B cell (primary cell): ENCODE measurements around the gene COG7. TPM values are rescaled to one million over a fixed set of nuclear protein-coding genes. Genes with fewer than 3 reads are reported as not detected.

ENCODE experiments used
- ATAC-seq: fragments of 200-7000 bp; cut with Tn5 transposase; one replicate; pipeline ENCODE4 v1.10.0; 2021; ENCODE audit warnings: low read depth, mild to moderate bottlenecking, moderate number of reproducible peaks, moderate library complexity
- CTCF ChIA-PET: fragments of 350-600 bp; sonication (Branson Sonifier 250); formaldehyde crosslinking; loops from one replicate; lab custom pipeline; 2021; ENCODE audit warnings: antibody characterized with exemption, inconsistent platforms; lab: Charles Lee
- POLR2A ChIA-PET: fragments of 350-600 bp; sonication (Branson Sonifier 250); formaldehyde crosslinking; loops from one replicate; lab custom pipeline; 2021; ENCODE audit warnings: antibody characterized with exemption; lab: Charles Lee
- DNase-seq: peaks from one replicate; pipeline ENCODE4 v3.0.0; 2013
- H2AFZ ChIP-seq: 2 replicates; pipeline ENCODE4 v1.6.1; 2012; ENCODE audit warnings: mild to moderate bottlenecking, low read depth, low read length; ENCODE audit not compliant: insufficient read depth, poor library complexity, severe bottlenecking
- H3K27ac ChIP-seq, 2 donors: 1 replicate in 1 of 2; 2 replicates in 1 of 2; pipeline ENCODE4 v1.5.1; 2012 to 2013; ENCODE audit warnings: low read length in 2 of 2, mild to moderate bottlenecking in 2 of 2, moderate library complexity in 1 of 2
- H3K27me3 ChIP-seq, 4 experiments: fragments of 200-600 bp in 1 of 4; sonication (generic) in 1 of 4; replicated peaks in 1 of 4; 1 replicate in 2 of 4; 2 replicates in 2 of 4; pipeline versions ENCODE4 v1.6.1 to v1.7.0; 2013 to 2016; ENCODE audit warnings: low read length in 3 of 4, mild to moderate bottlenecking in 2 of 4, mixed read lengths in 1 of 4, moderate library complexity in 1 of 4; ENCODE audit not compliant: insufficient read depth in 4 of 4, control insufficient read depth in 3 of 4; ENCODE audit errors: control extremely low read depth in 1 of 4
- H3K36me3 ChIP-seq, 2 experiments: replicated peaks in 1 of 2; 1 replicate in 1 of 2; 2 replicates in 1 of 2; pipeline versions ENCODE4 v1.6.1 to v1.7.1; 2013; ENCODE audit warnings: low read length in 1 of 2; ENCODE audit not compliant: insufficient read depth in 2 of 2, control insufficient read depth in 1 of 2; ENCODE audit errors: control extremely low read depth in 1 of 2, extremely low read depth in 1 of 2
- H3K4me1 ChIP-seq, 2 donors: fragments of 200-600 bp in 1 of 2; sonication (generic) in 1 of 2; 1 replicate in 1 of 2; 2 replicates in 1 of 2; pipeline versions ENCODE4 v1.5.1 to v1.6.1; 2013 to 2017; ENCODE audit warnings: low read length in 2 of 2; ENCODE audit not compliant: control insufficient read depth in 2 of 2, insufficient read depth in 2 of 2
- H3K4me2 ChIP-seq: replicated peaks from 2 replicates; pipeline ENCODE3; 2012; ENCODE audit warnings: mild to moderate bottlenecking, low read depth, low read length; ENCODE audit not compliant: poor library complexity, severe bottlenecking
- H3K4me3 ChIP-seq, 5 experiments: fragments of 200-600 bp in 1 of 5; sonication (generic) in 1 of 5; 1 replicate in 3 of 5; 2 replicates in 2 of 5; pipeline versions ENCODE4 v1.5.1 to v1.7.0; 2011 to 2016; ENCODE audit warnings: low read length in 4 of 5, mild to moderate bottlenecking in 4 of 5, low read depth in 2 of 5, control low read depth in 1 of 5, moderate library complexity in 1 of 5; ENCODE audit not compliant: insufficient read depth in 1 of 5; ENCODE audit errors: control extremely low read depth in 1 of 5, extremely low read depth in 1 of 5
- H3K79me2 ChIP-seq: fragments of 200-600 bp; sonication (generic); one replicate; pipeline ENCODE4 v1.6.0; 2016; ENCODE audit warnings: low read length; ENCODE audit not compliant: control insufficient read depth, insufficient read depth
- H3K9ac ChIP-seq: fragments of 200-600 bp; sonication (generic); 2 replicates; pipeline ENCODE4 v1.6.1; 2017; ENCODE audit warnings: mild to moderate bottlenecking, low read length, moderate library complexity
- H3K9me3 ChIP-seq, 3 donors: one replicate each; pipeline versions ENCODE4 v1.6.1 to v1.7.1; 2013; ENCODE audit warnings: low read length in 2 of 3; ENCODE audit not compliant: control insufficient read depth in 2 of 3, insufficient read depth in 1 of 3; ENCODE audit errors: control extremely low read depth in 1 of 3
- H4K20me1 ChIP-seq: 2 replicates; pipeline ENCODE4 v1.6.0; 2012; ENCODE audit warnings: mild to moderate bottlenecking, low read length; ENCODE audit not compliant: insufficient read depth, control insufficient read depth, poor library complexity, severe bottlenecking
- H3K27ac Mint-ChIP-seq: one replicate; pipeline ENCODE4 v1.8.0; 2021; ENCODE audit warnings: mixed read lengths
- H3K27me3 Mint-ChIP-seq: one replicate; pipeline ENCODE4 v1.8.0; 2021; ENCODE audit warnings: mixed read lengths
- H3K4me1 Mint-ChIP-seq: one replicate; pipeline ENCODE4 v1.8.0; 2021; ENCODE audit warnings: mixed read lengths
- H3K4me3 Mint-ChIP-seq: one replicate; pipeline ENCODE4 v1.8.0; 2021; ENCODE audit warnings: mixed read lengths
- H3K9me3 Mint-ChIP-seq: one replicate; pipeline ENCODE4 v1.8.0; 2022; ENCODE audit warnings: mixed read lengths; ENCODE audit not compliant: insufficient read depth
- EZH2 ChIP-seq: IDR thresholded peaks from 2 replicates; pipeline ENCODE4 v1.6.1; 2012; ENCODE audit warnings: borderline replicate concordance, low read depth, mild to moderate bottlenecking, moderate library complexity, low read length; ENCODE audit not compliant: insufficient read depth, poor library complexity, severe bottlenecking
- WGBS: methylation state at CpG from one replicate; pipeline ENCODE4 v1.1.5; 2013; ENCODE audit warnings: missing lambda C conversion rate; ENCODE audit not compliant: insufficient coverage; 5-methylcytosine and 5-hydroxymethylcytosine counted together
- intact Hi-C: fragments of 100-400 bp; cut with micrococcal nuclease; formaldehyde crosslinking; loops from one replicate; pipeline ENCODE4 v1.10.0; 2022
- polyA plus RNA-seq: library from polyadenylated mRNA; depleted of rRNA; stranded (reverse); fragments of >200 nt; gene quantifications from 2 replicates; pipeline ENCODE4 v1.2.3, GENCODE V29; 2012
- total RNA-seq, 2 donors: library from RNA; stranded (reverse); fragments of 120-200 nt in 1 of 2; gene quantifications; 1 replicate in 1 of 2; 2 replicates in 1 of 2; pipeline versions ENCODE4 v1.2.3 to v1.2.4, GENCODE V29; 2013 to 2022
- TF ChIP-seq, protein P1 (sequence below): fragments of 200-600 bp; IDR thresholded peaks from one replicate; pipeline ENCODE4 v1.8.0; 2022; ENCODE audit warnings: antibody characterized with exemption, mild to moderate bottlenecking

COG7 gene
- total and polyA plus RNA-seq, 2 donors (not counting 1 experiment from before 2014, with no cell fraction given): 21.3 to 37.8 TPM

DNA sequence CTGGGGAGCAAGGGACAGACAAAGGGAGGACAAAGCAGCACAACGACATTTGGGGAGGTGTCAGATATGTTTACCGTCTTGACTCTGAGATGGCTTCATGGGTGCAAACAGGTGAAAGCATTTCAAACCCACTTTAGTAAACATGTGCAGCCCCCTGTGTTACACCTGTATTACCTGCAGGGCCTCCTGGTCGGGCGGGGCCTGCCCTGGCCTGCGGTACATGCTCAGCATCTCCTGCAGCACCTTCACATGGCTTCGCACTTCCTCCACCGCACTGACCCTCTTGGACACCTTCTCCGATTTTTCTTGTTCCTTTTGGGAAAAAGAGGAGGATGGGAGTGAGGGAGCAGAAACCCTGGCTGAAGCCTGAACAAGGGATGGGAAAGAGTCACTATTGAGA, 32.9 kb upstream of the COG7 start:
- POLR2A ChIA-PET: no interaction called here
- Histone ChIP-seq H2AFZ (no peak overlapping the region), H3K27ac (no peak overlapping the region), H3K9me3 (no peaks in the 10 kb centered on the region), H3K4me2 (no peak overlapping the region), H4K20me1 (peaks cover 96% of the 10 kb centered on the region), H3K4me3 (no peak overlapping the region), H3K27me3 (no peaks in the 10 kb centered on the region), H3K4me1 (no peaks in the 10 kb centered on the region), H3K36me3 (peaks cover 4 to 94% of the 10 kb centered on the region in 2 experiments), H3K79me2 (peaks cover 81% of the 10 kb centered on the region), H3K9ac (no peak overlapping the region)
- no peak overlapping the region for H3K27ac Mint-ChIP-seq
- CTCF ChIA-PET: no interaction called here
- no peaks in the 10 kb centered on the region for H3K9me3 Mint-ChIP-seq
- H3K27me3 Mint-ChIP-seq: no peaks in the 10 kb centered on the region
- no peak for TF ChIP-seq EZH2
- TF ChIP-seq, protein P1, sequence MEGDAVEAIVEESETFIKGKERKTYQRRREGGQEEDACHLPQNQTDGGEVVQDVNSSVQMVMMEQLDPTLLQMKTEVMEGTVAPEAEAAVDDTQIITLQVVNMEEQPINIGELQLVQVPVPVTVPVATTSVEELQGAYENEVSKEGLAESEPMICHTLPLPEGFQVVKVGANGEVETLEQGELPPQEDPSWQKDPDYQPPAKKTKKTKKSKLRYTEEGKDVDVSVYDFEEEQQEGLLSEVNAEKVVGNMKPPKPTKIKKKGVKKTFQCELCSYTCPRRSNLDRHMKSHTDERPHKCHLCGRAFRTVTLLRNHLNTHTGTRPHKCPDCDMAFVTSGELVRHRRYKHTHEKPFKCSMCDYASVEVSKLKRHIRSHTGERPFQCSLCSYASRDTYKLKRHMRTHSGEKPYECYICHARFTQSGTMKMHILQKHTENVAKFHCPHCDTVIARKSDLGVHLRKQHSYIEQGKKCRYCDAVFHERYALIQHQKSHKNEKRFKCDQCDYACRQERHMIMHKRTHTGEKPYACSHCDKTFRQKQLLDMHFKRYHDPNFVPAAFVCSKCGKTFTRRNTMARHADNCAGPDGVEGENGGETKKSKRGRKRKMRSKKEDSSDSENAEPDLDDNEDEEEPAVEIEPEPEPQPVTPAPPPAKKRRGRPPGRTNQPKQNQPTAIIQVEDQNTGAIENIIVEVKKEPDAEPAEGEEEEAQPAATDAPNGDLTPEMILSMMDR: no peak
- DNase-seq (no peak), ATAC-seq (no peak)
- intact Hi-C loops: no loop called here
- 94% methylated on average over 6 of the region's 8 CpGs for WGBS
- peaks cover 5% of the 10 kb centered on the region for H3K4me1 Mint-ChIP-seq
- H3K4me3 Mint-ChIP-seq: no peak overlapping the region

DNA sequence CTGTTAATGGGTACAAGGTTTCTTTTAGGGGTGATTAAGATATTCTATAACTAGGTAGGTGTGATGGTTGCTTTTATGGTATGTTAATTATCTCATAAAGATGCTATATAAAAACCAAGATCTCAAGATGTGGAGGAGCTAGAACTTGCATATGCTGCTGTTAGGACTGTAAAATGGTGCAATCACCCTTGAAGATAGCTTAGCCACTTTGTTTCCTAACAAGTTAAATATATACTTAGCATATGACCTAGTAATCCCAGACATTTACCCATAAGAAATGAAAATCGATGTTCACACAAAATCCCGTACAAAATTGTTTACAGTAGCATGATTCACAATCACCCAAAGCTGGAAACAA, 32.2 kb upstream of the COG7 start:
- Histone ChIP-seq H3K9ac (no peak overlapping the region), H3K27ac (no peak overlapping the region), H2AFZ (no peak overlapping the region), H3K4me1 (no peaks in the 10 kb centered on the region), H3K4me3 (no peak overlapping the region), H3K9me3 (no peaks in the 10 kb centered on the region), H4K20me1 (peaks cover 97% of the 10 kb centered on the region), H3K79me2 (peaks cover 81% of the 10 kb centered on the region), H3K27me3 (no peaks in the 10 kb centered on the region), H3K36me3 (peaks cover 4 to 94% of the 10 kb centered on the region in 2 experiments), H3K4me2 (no peak overlapping the region)
- Mint-ChIP-seq H3K9me3 (no peaks in the 10 kb centered on the region), H3K4me1 (peaks cover 3% of the 10 kb centered on the region), H3K27me3 (no peaks in the 10 kb centered on the region), H3K4me3 (no peak overlapping the region), H3K27ac (no peak overlapping the region)
- ATAC-seq (no peak), DNase-seq (no peak)
- POLR2A ChIA-PET: no interaction called here
- intact Hi-C loops: no loop called here
- WGBS: 100% methylated on average over 1 of the region's 2 CpGs
- CTCF ChIA-PET: no interaction called here
- TF ChIP-seq, protein P1: no peak
- TF ChIP-seq EZH2: no peak
